Body of pancreas (tissue), 4 donors: ENCODE results near the gene NTF3. TPM values are rescaled to one million over a fixed set of nuclear protein-coding genes. Genes with fewer than 3 reads are reported as not detected.

Source experiments
- ATAC-seq: fragments of 150-250 bp; one replicate; pipeline ENCODE4 v1.9.1; 2016
- DNase-seq, 4 donors: peaks; one replicate each; pipeline ENCODE4 v3.0.0-alpha.2; 2019
- H3K27ac ChIP-seq, 4 donors: fragments of 200-600 bp; sonication (generic); 1 replicate in 3 of 4; 2 replicates in 1 of 4; pipeline versions ENCODE4 v1.5.1 to v1.6.1; 2016 to 2019; ENCODE audit warnings: mild to moderate bottlenecking in 1 of 4, mixed read lengths in 1 of 4, moderate library complexity in 1 of 4
- H3K27me3 ChIP-seq, 2 donors: fragments of 200-600 bp; sonication (generic); one replicate each; pipeline ENCODE4 v1.6.0; 2016; ENCODE audit warnings: mild to moderate bottlenecking in 1 of 2
- H3K36me3 ChIP-seq, 2 donors: fragments of 200-600 bp; sonication (generic); replicated peaks in 1 of 2; 2 replicates each; pipeline ENCODE4 v1.5.1; 2016; ENCODE audit warnings: low read depth in 2 of 2; ENCODE audit not compliant: insufficient read depth in 1 of 2
- H3K4me1 ChIP-seq: fragments of 200-600 bp; sonication (generic); one replicate; pipeline ENCODE4 v1.6.0; 2016
- H3K4me3 ChIP-seq, 2 donors: fragments of 200-600 bp; sonication (generic); 1 replicate in 1 of 2; 2 replicates in 1 of 2; pipeline ENCODE4 v1.5.1; 2016 to 2019
- H3K9me3 ChIP-seq, 3 donors: fragments of 200-600 bp; sonication (generic); 1 replicate in 2 of 3; 2 replicates in 1 of 3; pipeline ENCODE4 v1.5.1; 2016
- POLR2A ChIP-seq, 3 donors: fragments of 450-650 bp; IDR thresholded peaks; one replicate each; pipeline ENCODE4 v1.6.1; 2016; ENCODE audit warnings: antibody characterized with exemption in 3 of 3, mild to moderate bottlenecking in 2 of 3
- WGBS, 2 donors: methylation state at CpG; one replicate each; pipeline ENCODE4 v1.1.5; 2017; 5-methylcytosine and 5-hydroxymethylcytosine counted together
- intact Hi-C: fragments of 100-400 bp; cut with DNase I; formaldehyde crosslinking; loops from one replicate; pipeline ENCODE4 v1.15.1; 2023
- total RNA-seq, 2 donors: library from RNA; depleted of rRNA; stranded (reverse); fragments of >200 nt; gene quantifications; one replicate each; pipeline ENCODE4 v1.1.0, GENCODE V29; 2016
- TF ChIP-seq, protein P1 (sequence below), 7 experiments: fragments of 450-650 bp in 4 of 7; fragments of 200-600 bp in 3 of 7; sonication (generic) in 3 of 7; IDR thresholded peaks; one replicate each; pipeline ENCODE4 v1.5.1; 2016 to 2019; ENCODE audit warnings: antibody characterized with exemption in 7 of 7

The NTF3 gene
- total RNA-seq, 2 donors from 2014 or later, result not detected

DNA sequence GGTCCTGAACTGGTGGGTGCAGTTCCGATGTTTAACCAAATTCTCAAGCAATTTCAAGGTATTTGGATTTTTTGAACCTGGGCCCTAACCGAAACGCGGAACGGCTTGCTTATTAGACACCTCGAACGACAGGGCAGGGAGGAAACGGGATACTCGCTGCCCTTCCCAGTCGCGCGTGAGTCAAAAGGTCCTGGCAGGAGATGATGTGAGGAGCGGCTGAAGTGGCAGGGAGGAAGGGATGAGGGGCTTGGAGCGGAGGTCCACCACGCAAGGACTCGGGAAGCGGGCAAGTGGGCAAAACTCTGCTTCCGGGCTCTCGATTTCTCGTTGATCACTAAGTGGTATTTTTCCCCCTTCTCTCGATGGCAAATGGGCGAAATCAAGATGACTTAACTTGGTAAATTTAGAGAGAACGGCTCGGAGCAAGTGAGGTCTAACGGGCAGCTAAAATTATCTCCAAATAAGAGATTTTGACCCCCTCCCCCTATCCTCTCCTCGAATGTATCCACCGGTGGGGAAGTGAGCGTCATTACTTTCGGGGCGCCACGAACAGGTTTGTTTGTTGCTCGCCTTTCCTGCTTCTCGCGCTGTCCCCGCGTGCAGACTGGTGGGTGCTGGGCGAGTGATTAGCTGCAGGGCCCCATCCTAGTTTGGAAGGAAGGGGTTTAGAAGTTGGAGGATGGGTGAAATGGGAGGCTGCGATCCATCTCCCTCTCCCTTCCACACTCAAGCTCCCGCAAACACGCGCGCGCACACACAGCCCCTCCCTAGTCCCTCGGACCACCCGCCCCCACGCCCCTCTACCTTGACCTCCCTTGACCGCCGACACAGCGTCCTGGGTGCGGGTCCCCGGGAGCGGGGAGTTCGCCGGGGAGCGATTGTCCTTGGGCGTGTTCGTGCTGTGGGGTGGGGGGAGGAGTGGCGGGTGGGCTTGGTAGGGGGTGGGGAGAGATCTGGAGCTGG lies 986 bp upstream of the NTF3 start:
- Histone ChIP-seq H3K27me3 (peaks cover 0 to 40% of the 10 kb centered on the region in 2 donors), H3K9me3 (no peaks in the 10 kb centered on the region), H3K4me3 (no peak overlapping the region), H3K4me1 (peaks cover 34% of the 10 kb centered on the region), H3K36me3 (no peaks in the 10 kb centered on the region), H3K27ac (no peak overlapping the region)
- intact Hi-C loops, result no loop called here
- DNase-seq (no peak), ATAC-seq (no peak)
- 2 to 4% methylated on average over 44 to 56 of the region's 58 CpGs for WGBS, 2 donors
- TF ChIP-seq, protein P1, sequence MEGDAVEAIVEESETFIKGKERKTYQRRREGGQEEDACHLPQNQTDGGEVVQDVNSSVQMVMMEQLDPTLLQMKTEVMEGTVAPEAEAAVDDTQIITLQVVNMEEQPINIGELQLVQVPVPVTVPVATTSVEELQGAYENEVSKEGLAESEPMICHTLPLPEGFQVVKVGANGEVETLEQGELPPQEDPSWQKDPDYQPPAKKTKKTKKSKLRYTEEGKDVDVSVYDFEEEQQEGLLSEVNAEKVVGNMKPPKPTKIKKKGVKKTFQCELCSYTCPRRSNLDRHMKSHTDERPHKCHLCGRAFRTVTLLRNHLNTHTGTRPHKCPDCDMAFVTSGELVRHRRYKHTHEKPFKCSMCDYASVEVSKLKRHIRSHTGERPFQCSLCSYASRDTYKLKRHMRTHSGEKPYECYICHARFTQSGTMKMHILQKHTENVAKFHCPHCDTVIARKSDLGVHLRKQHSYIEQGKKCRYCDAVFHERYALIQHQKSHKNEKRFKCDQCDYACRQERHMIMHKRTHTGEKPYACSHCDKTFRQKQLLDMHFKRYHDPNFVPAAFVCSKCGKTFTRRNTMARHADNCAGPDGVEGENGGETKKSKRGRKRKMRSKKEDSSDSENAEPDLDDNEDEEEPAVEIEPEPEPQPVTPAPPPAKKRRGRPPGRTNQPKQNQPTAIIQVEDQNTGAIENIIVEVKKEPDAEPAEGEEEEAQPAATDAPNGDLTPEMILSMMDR (IDR thresholded peaks at IDR 0.05), result no peak
- no peak for TF ChIP-seq POLR2A (IDR thresholded peaks at IDR 0.05)

DNA sequence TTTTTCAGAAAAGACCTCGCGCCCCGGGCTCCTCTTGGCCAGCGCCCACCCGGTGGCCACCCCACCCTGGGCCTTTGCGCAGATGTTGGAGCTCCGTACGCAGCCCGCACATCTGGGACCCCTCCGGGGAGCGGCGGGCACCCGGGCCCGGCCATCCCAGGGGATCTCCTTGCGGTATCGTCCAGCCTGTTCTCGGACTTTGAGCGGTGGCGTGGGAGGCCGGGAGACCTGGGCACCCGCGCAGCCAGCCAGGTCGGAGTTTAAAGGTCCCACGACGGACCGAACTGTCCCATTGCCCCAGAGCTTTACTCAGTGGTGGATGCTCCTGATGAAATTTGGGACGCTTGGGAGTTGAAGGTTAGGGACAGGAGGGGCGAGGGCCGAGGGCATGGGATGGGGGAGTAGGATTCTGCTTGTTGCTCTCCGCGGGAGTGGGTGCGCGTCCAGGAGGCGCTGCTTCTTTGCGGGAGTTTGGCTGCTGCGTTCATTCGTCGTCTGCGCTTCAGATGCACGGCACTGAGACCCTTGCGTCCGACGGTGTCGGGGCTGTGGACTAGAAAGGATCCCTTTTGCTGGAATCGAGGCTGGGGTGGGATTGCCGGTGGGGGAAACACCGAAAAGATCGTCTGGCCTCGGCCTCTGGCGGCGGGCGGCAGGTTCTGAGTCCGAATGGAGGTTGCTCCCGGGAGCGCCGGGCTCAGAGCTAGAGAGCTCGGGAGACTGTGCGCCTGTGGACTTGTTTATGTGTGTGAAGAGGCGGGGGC lies 1.4 kb downstream of the NTF3 start:
- TF ChIP-seq, protein P1 (IDR thresholded peaks at IDR 0.05), result no peak
- TF ChIP-seq POLR2A (IDR thresholded peaks at IDR 0.05), result no peak
- WGBS, 2 donors, result 1% methylated on average over 18 to 59 of the region's 59 CpGs
- no peak overlapping the region for H3K27ac ChIP-seq

DNA sequence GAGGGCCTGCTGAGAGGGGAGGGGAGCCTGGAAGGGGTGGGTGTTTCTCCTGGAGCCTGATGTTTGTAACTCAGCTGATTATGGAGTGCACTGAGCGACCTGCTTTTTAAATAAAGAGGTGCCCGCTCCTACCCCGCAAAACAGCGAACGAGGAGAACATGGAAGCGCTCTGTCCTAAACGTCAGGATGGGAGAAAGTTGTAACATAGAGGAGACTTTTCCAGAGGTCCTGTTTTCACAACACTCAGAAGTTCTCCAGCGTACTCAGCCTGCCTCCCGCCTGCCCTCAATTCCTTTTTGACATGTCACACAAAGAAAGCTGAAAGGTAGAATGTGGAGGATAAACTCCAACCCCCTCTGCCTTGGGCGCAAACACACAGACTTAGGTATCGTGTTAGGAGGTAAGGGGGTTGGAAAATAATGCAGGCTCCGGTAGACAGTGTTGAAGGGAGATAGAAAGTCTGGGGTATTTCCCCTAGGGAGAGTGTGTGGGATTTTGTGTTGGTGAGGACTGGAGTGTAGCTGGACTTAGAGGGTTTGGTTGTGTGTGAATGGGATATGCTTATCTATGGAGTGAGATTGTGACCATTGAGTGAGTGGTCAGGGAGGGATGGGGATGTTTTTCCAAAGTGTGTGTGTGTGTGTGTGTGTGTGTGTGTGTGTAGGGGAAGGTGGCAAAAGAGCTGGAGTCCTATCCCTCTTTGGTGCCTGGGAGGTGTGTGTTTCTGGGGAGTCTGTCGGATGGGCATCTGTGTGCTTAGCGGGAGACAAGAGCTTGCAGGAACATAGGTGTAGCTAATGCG lies 2.1 kb downstream of the NTF3 start:
- Histone ChIP-seq H3K4me3 (no peak overlapping the region), H3K27ac (no peak overlapping the region), H3K27me3 (peaks cover 0 to 40% of the 10 kb centered on the region in 2 donors), H3K9me3 (no peaks in the 10 kb centered on the region), H3K4me1 (peaks cover 29% of the 10 kb centered on the region), H3K36me3 (no peaks in the 10 kb centered on the region)
- ATAC-seq, result no peak
- no peak for DNase-seq
- 13 to 14% methylated on average over 13 to 15 of the region's 15 CpGs for WGBS, 2 donors
- TF ChIP-seq, protein P1 (IDR thresholded peaks at IDR 0.05), result no peak
- TF ChIP-seq POLR2A (IDR thresholded peaks at IDR 0.05), result no peak
- intact Hi-C loops, result no loop called here

More for the DNA sequence above, 1.4 kb downstream of the NTF3 start:
- peaks cover 34% of the 10 kb centered on the region for H3K4me1 ChIP-seq
- no peaks in the 10 kb centered on the region for H3K9me3 ChIP-seq
- intact Hi-C loops, result no loop called here
- no peak for ATAC-seq
- DNase-seq, result no peak
- no peaks in the 10 kb centered on the region for H3K36me3 ChIP-seq
- H3K27me3 ChIP-seq, result peaks cover 0 to 40% of the 10 kb centered on the region in 2 donors
- no peak overlapping the region for H3K4me3 ChIP-seq

DNA sequence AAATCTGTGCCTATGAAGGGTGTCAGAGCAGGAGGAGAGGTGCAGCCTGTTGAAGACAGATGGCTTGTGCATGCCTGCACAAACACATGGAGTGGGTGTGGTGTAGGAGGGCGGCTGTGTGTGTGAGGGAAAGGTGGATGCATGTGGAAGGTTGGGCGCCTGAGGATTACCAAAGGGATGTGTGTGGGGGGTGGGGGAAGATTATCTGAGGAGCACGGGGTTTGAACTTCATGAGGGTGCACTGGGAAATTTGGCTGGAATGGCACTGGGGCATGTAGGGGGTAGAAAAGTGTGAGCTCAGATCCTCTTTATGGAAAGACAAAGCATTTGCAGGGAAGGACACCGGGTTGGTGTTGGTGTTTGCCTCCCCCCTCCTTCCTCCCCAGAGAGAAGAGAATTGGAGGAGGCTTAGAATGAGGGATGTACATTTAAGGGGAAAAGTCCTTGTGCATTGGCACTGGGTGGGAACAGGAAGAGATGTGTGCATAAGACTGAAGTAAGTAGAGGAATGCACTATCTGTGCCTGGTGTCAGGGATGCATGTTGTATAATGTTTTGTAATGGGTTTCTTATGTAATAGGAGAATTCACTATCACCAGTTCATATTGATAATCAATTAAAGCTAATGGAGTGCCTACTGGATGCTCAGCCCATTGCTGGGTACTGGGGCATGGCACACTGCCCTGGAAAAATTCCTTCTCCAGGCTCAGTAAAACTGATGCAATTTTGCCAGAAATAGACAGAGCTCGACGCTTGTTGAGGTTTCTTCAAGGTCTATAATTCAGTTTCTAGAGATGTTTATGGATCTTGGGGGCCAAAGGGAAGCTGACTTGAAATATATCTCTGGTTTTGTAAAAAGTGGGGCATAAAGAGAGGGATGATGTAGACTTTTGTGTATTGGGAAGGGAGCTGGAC lies 3.0 kb downstream of the NTF3 start:
- no peak for ATAC-seq
- Histone ChIP-seq H3K36me3 (no peaks in the 10 kb centered on the region), H3K27me3 (peaks cover 0 to 33% of the 10 kb centered on the region in 2 donors), H3K9me3 (no peaks in the 10 kb centered on the region), H3K4me3 (no peak overlapping the region), H3K27ac (no peak overlapping the region), H3K4me1 (peaks cover 29% of the 10 kb centered on the region)
- intact Hi-C loops, result no loop called here
- WGBS, 2 donors, result 20 to 29% methylated on average over 6 of the region's 6 CpGs
- no peak for DNase-seq
- TF ChIP-seq, protein P1 (IDR thresholded peaks at IDR 0.05), result no peak
- no peak for TF ChIP-seq POLR2A (IDR thresholded peaks at IDR 0.05)
